ENCODE measurements around the gene FAM83E. TPM values are rescaled to one million over a fixed set of nuclear protein-coding genes. Genes with fewer than 3 reads are reported as not detected.

Gene FAM83E
- total RNA-seq, 1 donor from 2014 or later: 8.1 TPM

- peaks cover 3% of the 10 kb centered on the region for H3K36me3 Mint-ChIP-seq
- H3K4me1 Mint-ChIP-seq (ENCODE audit: unreplicated experiment): peaks cover 28% of the 10 kb centered on the region
- no peaks in the 10 kb centered on the region for H3K27me3 Mint-ChIP-seq
- H3K9me3 Mint-ChIP-seq: no peaks in the 10 kb centered on the region
- DNase-seq (ENCODE audit: extremely low spot score, unreplicated experiment): no peak
- no peak for TF ChIP-seq CTCF (conservative IDR thresholded peaks at IDR 0.05)
- peak overlapping the region; percentile 96 for H3K27ac Mint-ChIP-seq
- no peak overlapping the region for H3K4me3 Mint-ChIP-seq
Measured at GRCh38 chr19:48631225-48631624, 16.3 kb upstream of the FAM83E start.

GRCh38 chr19:48630296-48631063 lies 15.6 kb upstream of the FAM83E start:
- peak overlapping the region; percentile 76 for H3K4me3 Mint-ChIP-seq
- DNase-seq (ENCODE audit: extremely low spot score, unreplicated experiment): no peak
- H3K4me1 Mint-ChIP-seq (ENCODE audit: unreplicated experiment): peaks cover 29% of the 10 kb centered on the region
- peaks cover 3% of the 10 kb centered on the region for H3K36me3 Mint-ChIP-seq
- peak overlapping the region; percentile 96 for H3K27ac Mint-ChIP-seq
- no peaks in the 10 kb centered on the region for H3K9me3 Mint-ChIP-seq
- TF ChIP-seq CTCF (conservative IDR thresholded peaks at IDR 0.05): peak; percentile 15
- H3K27me3 Mint-ChIP-seq: no peaks in the 10 kb centered on the region

GRCh38 chr19:48629599-48630295 lies 14.9 kb upstream of the FAM83E start:
- Mint-ChIP-seq H3K27me3 (no peaks in the 10 kb centered on the region), H3K4me1 (ENCODE audit: unreplicated experiment) (peaks cover 35% of the 10 kb centered on the region), H3K9me3 (no peaks in the 10 kb centered on the region), H3K27ac (peak overlapping the region; percentile 96), H3K4me3 (peak overlapping the region; percentile 76), H3K36me3 (peaks cover 3% of the 10 kb centered on the region)
- DNase-seq (ENCODE audit: extremely low spot score, unreplicated experiment): peak; percentile 76
- no peak for TF ChIP-seq CTCF (conservative IDR thresholded peaks at IDR 0.05)

- no peak for TF ChIP-seq CTCF (conservative IDR thresholded peaks at IDR 0.05)
- H3K4me1 Mint-ChIP-seq (ENCODE audit: unreplicated experiment): peaks cover 30% of the 10 kb centered on the region
- H3K36me3 Mint-ChIP-seq: peaks cover 3% of the 10 kb centered on the region
- no peaks in the 10 kb centered on the region for H3K27me3 Mint-ChIP-seq
- H3K9me3 Mint-ChIP-seq: no peaks in the 10 kb centered on the region
- no peak overlapping the region for H3K4me3 Mint-ChIP-seq
- no peak for DNase-seq (ENCODE audit: extremely low spot score, unreplicated experiment)
- no peak overlapping the region for H3K27ac Mint-ChIP-seq
Measured at GRCh38 chr19:48629297-48629598, 14.4 kb upstream of the FAM83E start.

- peak overlapping the region; percentile 45 for H3K4me3 Mint-ChIP-seq
- no peak for TF ChIP-seq CTCF (conservative IDR thresholded peaks at IDR 0.05)
- H3K4me1 Mint-ChIP-seq (ENCODE audit: unreplicated experiment): peaks cover 31% of the 10 kb centered on the region
- DNase-seq (ENCODE audit: extremely low spot score, unreplicated experiment): no peak
- H3K27ac Mint-ChIP-seq: peak overlapping the region; percentile 56
- no peaks in the 10 kb centered on the region for H3K27me3 Mint-ChIP-seq
- H3K9me3 Mint-ChIP-seq: no peaks in the 10 kb centered on the region
- peaks cover 3% of the 10 kb centered on the region for H3K36me3 Mint-ChIP-seq
Measured at GRCh38 chr19:48628486-48629296, 13.8 kb upstream of the FAM83E start.

All from type B pancreatic cell (in vitro differentiated cells).